ENCODE data around the gene ULK3. TPM values are rescaled to one million over a fixed set of nuclear protein-coding genes. Genes with fewer than 3 reads are reported as not detected.

Gene ULK3
- total RNA-seq, 1 donor from 2014 or later, result 24.0 TPM

- TF ChIP-seq CTCF (IDR thresholded peaks at IDR 0.05; ENCODE audit: insufficient read depth, low read length, poor library complexity, severe bottlenecking), result no peak
- no peaks in the 10 kb centered on the region for H3K27me3 ChIP-seq (ENCODE audit: control insufficient read depth, insufficient read depth, low read length)
- no peaks in the 10 kb centered on the region for H3K36me3 ChIP-seq (ENCODE audit: control insufficient read depth, insufficient read depth, low read length)
- H3K4me3 ChIP-seq (ENCODE audit: low read depth, low read length), result no peak overlapping the region
- no peak for DNase-seq (ENCODE audit: low read depth)
Observed at GRCh38 chr15:74791667-74792066, 51.3 kb downstream of the ULK3 start.

- H3K4me3 ChIP-seq (ENCODE audit: low read depth, low read length), result no peak overlapping the region
- TF ChIP-seq CTCF (IDR thresholded peaks at IDR 0.05; ENCODE audit: insufficient read depth, low read length, poor library complexity, severe bottlenecking), result no peak
- no peaks in the 10 kb centered on the region for H3K36me3 ChIP-seq (ENCODE audit: control insufficient read depth, insufficient read depth, low read length)
- no peak for DNase-seq (ENCODE audit: low read depth)
- H3K27me3 ChIP-seq (ENCODE audit: control insufficient read depth, insufficient read depth, low read length), result no peaks in the 10 kb centered on the region
Observed at GRCh38 chr15:74791007-74791406, 51.9 kb downstream of the ULK3 start.

DNA sequence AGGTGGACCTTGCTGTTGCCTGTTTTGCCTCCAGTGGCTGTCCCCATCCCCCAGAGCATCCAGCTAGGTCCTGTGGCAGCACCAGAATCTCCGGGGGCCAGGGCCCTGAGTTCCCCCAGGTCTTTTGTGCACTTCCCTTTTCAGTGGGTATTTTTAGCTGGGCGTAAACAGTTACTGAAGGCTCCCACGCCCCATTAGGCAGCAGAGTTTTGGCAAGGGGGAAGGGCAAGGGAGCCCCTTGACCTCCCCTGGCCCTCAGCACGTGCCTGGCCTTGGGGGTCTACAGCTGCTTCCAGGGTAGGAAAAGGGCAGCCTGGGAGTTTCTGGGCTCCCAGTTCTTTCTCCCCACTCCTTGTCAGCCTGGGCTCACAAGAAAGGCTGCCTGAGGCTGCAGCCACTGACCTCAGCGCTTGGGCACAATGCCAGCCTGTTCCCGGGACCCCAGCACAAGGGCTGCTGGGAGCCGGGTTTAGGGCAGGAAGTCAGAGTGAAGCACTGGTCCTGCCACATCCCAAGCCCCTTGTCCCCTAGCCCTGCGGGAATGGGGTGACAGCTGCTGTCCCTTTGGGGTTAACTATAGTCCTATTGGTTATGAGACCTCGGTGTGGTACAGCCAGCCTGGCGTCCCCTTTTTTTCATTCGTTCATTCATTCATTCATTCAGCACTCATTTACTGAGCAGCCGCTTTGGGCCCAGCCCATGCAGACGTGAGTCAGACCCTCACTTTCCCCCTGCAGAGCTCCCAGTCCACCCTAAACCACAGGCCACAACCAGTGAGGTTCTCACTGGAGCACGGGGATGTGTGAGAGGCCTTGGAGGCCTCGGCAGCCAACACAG lies 52.7 kb downstream of the ULK3 start:
- TF ChIP-seq CTCF (IDR thresholded peaks at IDR 0.05; ENCODE audit: insufficient read depth, low read length, poor library complexity, severe bottlenecking), result no peak
- DNase-seq (ENCODE audit: low read depth), result peak; percentile 67
- no peak overlapping the region for H3K4me3 ChIP-seq (ENCODE audit: low read depth, low read length)
- H3K27me3 ChIP-seq (ENCODE audit: control insufficient read depth, insufficient read depth, low read length), result no peaks in the 10 kb centered on the region
- H3K36me3 ChIP-seq (ENCODE audit: control insufficient read depth, insufficient read depth, low read length), result no peaks in the 10 kb centered on the region

- DNase-seq (ENCODE audit: low read depth), result no peak
- TF ChIP-seq CTCF (IDR thresholded peaks at IDR 0.05; ENCODE audit: insufficient read depth, low read length, poor library complexity, severe bottlenecking), result no peak
- no peaks in the 10 kb centered on the region for H3K27me3 ChIP-seq (ENCODE audit: control insufficient read depth, insufficient read depth, low read length)
- H3K36me3 ChIP-seq (ENCODE audit: control insufficient read depth, insufficient read depth, low read length), result no peaks in the 10 kb centered on the region
- no peak overlapping the region for H3K4me3 ChIP-seq (ENCODE audit: low read depth, low read length)
Observed at GRCh38 chr15:74789741-74790079, 53.2 kb downstream of the ULK3 start.

- TF ChIP-seq CTCF (IDR thresholded peaks at IDR 0.05; ENCODE audit: insufficient read depth, low read length, poor library complexity, severe bottlenecking), result no peak
- H3K27me3 ChIP-seq (ENCODE audit: control insufficient read depth, insufficient read depth, low read length), result no peaks in the 10 kb centered on the region
- DNase-seq (ENCODE audit: low read depth), result no peak
- H3K36me3 ChIP-seq (ENCODE audit: control insufficient read depth, insufficient read depth, low read length), result no peaks in the 10 kb centered on the region
- no peak overlapping the region for H3K4me3 ChIP-seq (ENCODE audit: low read depth, low read length)
Observed at GRCh38 chr15:74789171-74789631, 53.8 kb downstream of the ULK3 start.

GRCh38 chr15:74788683-74789151 lies 54.2 kb downstream of the ULK3 start:
- Histone ChIP-seq H3K27me3 (ENCODE audit: control insufficient read depth, insufficient read depth, low read length) (no peaks in the 10 kb centered on the region), H3K4me3 (ENCODE audit: low read depth, low read length) (no peak overlapping the region), H3K36me3 (ENCODE audit: control insufficient read depth, insufficient read depth, low read length) (no peaks in the 10 kb centered on the region)
- no peak for DNase-seq (ENCODE audit: low read depth)
- no peak for TF ChIP-seq CTCF (IDR thresholded peaks at IDR 0.05; ENCODE audit: insufficient read depth, low read length, poor library complexity, severe bottlenecking)
